Measurements from ENCODE around the gene BEST2.
A peak's percentile ranks its signal among the peaks of the same experiment; 100 is the strongest.
"Not testable (repeated sequence)": the region's sequence is repeated elsewhere in the genome, so short reads cannot be mapped to it uniquely, and the experiment has no call there.

Gene BEST2

GRCh38 chr19:12751635-12752034, at the start of gene BEST2:
TSS of gene BEST2 (plus strand) at chr19:12751791. CDS start at chr19:12752593, 802 bp downstream.
- no peak for DNase-seq (ENCODE audit: low read depth in 4 of 4, low spot score in 1 of 4)

- no peak for DNase-seq (ENCODE audit: low read depth in 4 of 4, low spot score in 1 of 4)
Observed at GRCh38 chr19:12703046-12703445, 48.5 kb upstream of the BEST2 start.

GRCh38 chr19:12705169-12705568, 46.4 kb upstream of the BEST2 start:
- no peak for DNase-seq (ENCODE audit: low read depth in 4 of 4, low spot score in 1 of 4)

GRCh38 chr19:12705654-12706331, 45.8 kb upstream of the BEST2 start:
- DNase-seq (ENCODE audit: low read depth in 4 of 4, low spot score in 1 of 4) = no peak

GRCh38 chr19:12706332-12706718, 45.3 kb upstream of the BEST2 start:
- DNase-seq (ENCODE audit: low read depth in 4 of 4, low spot score in 1 of 4) = no peak

- DNase-seq (ENCODE audit: low read depth in 4 of 4, low spot score in 1 of 4) = no peak
Observed at GRCh38 chr19:12708641-12709040, 43.0 kb upstream of the BEST2 start.

GRCh38 chr19:12711187-12711586, 40.4 kb upstream of the BEST2 start:
- no peak for DNase-seq (ENCODE audit: low read depth in 4 of 4, low spot score in 1 of 4)

GRCh38 chr19:12712077-12712476, 39.5 kb upstream of the BEST2 start:
- not testable (repeated sequence) for DNase-seq (ENCODE audit: low read depth in 4 of 4, low spot score in 1 of 4)

GRCh38 chr19:12713304-12713703, 38.3 kb upstream of the BEST2 start:
- not testable (repeated sequence) for DNase-seq (ENCODE audit: low read depth in 4 of 4, low spot score in 1 of 4)

- no peak for DNase-seq (ENCODE audit: low read depth in 4 of 4, low spot score in 1 of 4)
Observed at GRCh38 chr19:12715102-12715501, 36.5 kb upstream of the BEST2 start.

- DNase-seq (ENCODE audit: low read depth in 4 of 4, low spot score in 1 of 4) = no peak
Observed at GRCh38 chr19:12715929-12716328, 35.7 kb upstream of the BEST2 start.

GRCh38 chr19:12720296-12720695, 31.3 kb upstream of the BEST2 start:
- DNase-seq (ENCODE audit: low read depth in 4 of 4, low spot score in 1 of 4) = no peak

GRCh38 chr19:12720851-12721655, 30.5 kb upstream of the BEST2 start:
- DNase-seq (ENCODE audit: low read depth in 4 of 4, low spot score in 1 of 4) = no peak

- no peak for DNase-seq (ENCODE audit: low read depth in 4 of 4, low spot score in 1 of 4)
Observed at GRCh38 chr19:12721656-12722565, 29.7 kb upstream of the BEST2 start.

- peak; percentile 69 to 89 (median 82) for DNase-seq (ENCODE audit: low read depth in 4 of 4, low spot score in 1 of 4)
Observed at GRCh38 chr19:12722566-12723380, 28.8 kb upstream of the BEST2 start.

- DNase-seq (ENCODE audit: low read depth in 4 of 4, low spot score in 1 of 4) = no peak
Observed at GRCh38 chr19:12723381-12723640, 28.3 kb upstream of the BEST2 start.

GRCh38 chr19:12723641-12724426, 27.8 kb upstream of the BEST2 start, which contains the start of gene TNPO2:
TSS of gene TNPO2 (minus strand) at chr19:12723932. CDS start at chr19:12720977, 2,955 bp downstream.
- peak; percentile 52 to 72 (median 60) for DNase-seq (ENCODE audit: low read depth in 4 of 4, low spot score in 1 of 4)

- not testable (repeated sequence) for DNase-seq (ENCODE audit: low read depth in 4 of 4, low spot score in 1 of 4)
Observed at GRCh38 chr19:12725612-12726011, 26.0 kb upstream of the BEST2 start.

GRCh38 chr19:12726988-12727316, 24.6 kb upstream of the BEST2 start:
- DNase-seq (ENCODE audit: low read depth in 4 of 4, low spot score in 1 of 4) = no peak

All from stimulated activated CD4-positive, alpha-beta T cell treated with anti-CD3 and anti-CD28 coated beads, Interleukin-1b, Interleukin-23, amount 100 ng/mL, for 24 hours (primary cell).